CD4-positive, alpha-beta T cell (primary cell): Measurements from ENCODE around the gene THTPA. TPM values are rescaled to one million over a fixed set of nuclear protein-coding genes. Genes with fewer than 3 reads are reported as not detected.
"Not testable (repeated sequence)": the region's sequence is repeated elsewhere in the genome, so short reads cannot be mapped to it uniquely, and the experiment has no call there.

ENCODE experiments used
- ATAC-seq: fragments of 200-7000 bp; cut with Tn5 transposase; one replicate; pipeline ENCODE4 v1.10.0; 2022; ENCODE audit warnings: mild to moderate bottlenecking; ENCODE audit not compliant: poor library complexity
- CTCF ChIA-PET: fragments of 350-600 bp; sonication (Branson Sonifier 250); formaldehyde crosslinking; loops from one replicate; lab custom pipeline; 2021; ENCODE audit warnings: antibody characterized with exemption, inconsistent platforms; lab: Charles Lee
- POLR2A ChIA-PET: fragments of 350-600 bp; sonication (Branson Sonifier 250); formaldehyde crosslinking; loops from one replicate; lab custom pipeline; 2021; ENCODE audit warnings: antibody characterized with exemption, inconsistent platforms; lab: Charles Lee
- DNase-seq, 14 experiments: peaks; one replicate each; pipeline ENCODE4 v3.0.0-alpha.2; 2013 to 2020; ENCODE audit warnings: mixed read lengths in 2 of 14
- H3K27ac ChIP-seq, 2 donors: one replicate each; pipeline versions ENCODE4 v1.5.1 to v1.7.0; 2013; ENCODE audit warnings: low read length in 2 of 2, low read depth in 1 of 2, mild to moderate bottlenecking in 1 of 2
- H3K27me3 ChIP-seq, 2 experiments: 1 replicate in 1 of 2; 2 replicates in 1 of 2; pipeline versions ENCODE4 v1.6.1 to v1.7.0; 2013; ENCODE audit warnings: low read length in 2 of 2, control low read depth in 1 of 2, mild to moderate bottlenecking in 1 of 2, moderate library complexity in 1 of 2; ENCODE audit not compliant: insufficient read depth in 2 of 2, control insufficient read depth in 1 of 2
- H3K36me3 ChIP-seq: one replicate; pipeline ENCODE4 v1.6.1; 2013; ENCODE audit warnings: low read length, control low read depth; ENCODE audit not compliant: insufficient read depth
- H3K4me1 ChIP-seq: one replicate; pipeline ENCODE4 v1.6.1; 2013; ENCODE audit warnings: low read length, control low read depth; ENCODE audit not compliant: insufficient read depth
- H3K4me3 ChIP-seq: one replicate; pipeline ENCODE4 v1.5.1; 2013; ENCODE audit warnings: mild to moderate bottlenecking, low read length, moderate library complexity
- H3K9me3 ChIP-seq, 2 experiments: 1 replicate in 1 of 2; 2 replicates in 1 of 2; pipeline versions ENCODE4 v1.6.1 to v1.7.0; 2013; ENCODE audit warnings: low read length in 2 of 2, mild to moderate bottlenecking in 2 of 2, control low read depth in 1 of 2, moderate library complexity in 1 of 2; ENCODE audit not compliant: control insufficient read depth in 1 of 2, insufficient read depth in 1 of 2
- H3K27ac Mint-ChIP-seq: one replicate; pipeline ENCODE4 v1.8.0; 2020; ENCODE audit warnings: mixed read lengths
- H3K27me3 Mint-ChIP-seq: one replicate; pipeline ENCODE4 v1.8.0; 2021; ENCODE audit warnings: mixed read lengths
- H3K36me3 Mint-ChIP-seq: one replicate; pipeline ENCODE4 v1.8.0; 2021; ENCODE audit warnings: low read depth, mixed read lengths
- H3K4me1 Mint-ChIP-seq: one replicate; pipeline ENCODE4 v1.8.0; 2021; ENCODE audit warnings: low read depth, mixed read lengths
- H3K4me3 Mint-ChIP-seq: one replicate; pipeline ENCODE4 v1.8.0; 2020; ENCODE audit warnings: mild to moderate bottlenecking, mixed read lengths
- H3K9me3 Mint-ChIP-seq: one replicate; pipeline ENCODE4 v1.8.0; 2020; ENCODE audit warnings: mixed read lengths
- CTCF ChIP-seq: fragments of 200-600 bp; IDR thresholded peaks from one replicate; pipeline ENCODE4 v1.8.0; 2022; ENCODE audit warnings: antibody characterized with exemption, mild to moderate bottlenecking
- intact Hi-C, 2 experiments: fragments of 100-400 bp; cut with DNase I in 1 of 2; cut with micrococcal nuclease in 1 of 2; formaldehyde crosslinking; loops; one replicate each; pipeline versions ENCODE4 v1.15.1 to v1.9.0; 2023 to 2025; cut with DNase I, micrococcal nuclease
- total RNA-seq, 174 experiments: library from RNA in 2 of 174; stranded (reverse) in 2 of 174; gene quantifications; one replicate each; pipeline ENCODE4 v1.2.3 and lab custom pipeline; 2021 to 2026

The THTPA gene
- total RNA-seq, 2 experiments from 2014 or later: 13.0 to 13.4 TPM

- Mint-ChIP-seq H3K4me1 (peaks cover 6% of the 10 kb centered on the region), H3K27me3 (peaks cover 66% of the 10 kb centered on the region), H3K27ac (no peak overlapping the region), H3K36me3 (no peaks in the 10 kb centered on the region), H3K9me3 (no peaks in the 10 kb centered on the region), H3K4me3 (no peak overlapping the region)
- no peaks in the 10 kb centered on the region for H3K9me3 ChIP-seq
- CTCF ChIA-PET: interaction anchor here (1.5 kb wide), 1 partner anchor 10 kb away, joined by 3 read pairs; no protein-coding TSS in a partner anchor
- H3K27me3 ChIP-seq: peaks cover 12 to 24% of the 10 kb centered on the region in 2 experiments
- no peak for TF ChIP-seq CTCF
- no peak overlapping the region for H3K4me3 ChIP-seq
- ATAC-seq (no peak), DNase-seq (no peak)
- no peak overlapping the region for H3K27ac ChIP-seq
- intact Hi-C loops: no loop called here
- POLR2A ChIA-PET: no interaction called here
- peaks cover 4% of the 10 kb centered on the region for H3K4me1 ChIP-seq
- H3K36me3 ChIP-seq: no peaks in the 10 kb centered on the region
These were observed 27.1 kb downstream of the THTPA start for GRCh38 chr14:23582906-23583760.

GRCh38 chr14:23583761-23584526 lies 27.9 kb downstream of the THTPA start:
- POLR2A ChIA-PET, intact Hi-C loops, H3K27ac ChIP-seq, H3K9me3 Mint-ChIP-seq, H3K4me1 ChIP-seq, H3K4me3 ChIP-seq, H3K36me3 ChIP-seq, H3K36me3 Mint-ChIP-seq, H3K27ac Mint-ChIP-seq, H3K4me1 Mint-ChIP-seq, DNase-seq, H3K9me3 ChIP-seq, H3K4me3 Mint-ChIP-seq, ATAC-seq: not testable (repeated sequence)
- peaks cover 65% of the 10 kb centered on the region for H3K27me3 Mint-ChIP-seq
- H3K27me3 ChIP-seq: peaks cover 4 to 16% of the 10 kb centered on the region in 2 experiments
- CTCF ChIA-PET: interaction anchor here (1.5 kb wide), 1 partner anchor 9 kb away, joined by 3 read pairs; no protein-coding TSS in a partner anchor

GRCh38 chr14:23584527-23585203 lies 28.6 kb downstream of the THTPA start:
- CTCF ChIA-PET, H3K36me3 Mint-ChIP-seq, POLR2A ChIA-PET, H3K4me1 ChIP-seq, H3K27ac ChIP-seq, H3K4me3 Mint-ChIP-seq, H3K36me3 ChIP-seq, ATAC-seq, H3K9me3 ChIP-seq, H3K27ac Mint-ChIP-seq, H3K9me3 Mint-ChIP-seq, H3K4me3 ChIP-seq, DNase-seq: not testable (repeated sequence)
- H3K4me1 Mint-ChIP-seq: peaks cover 12% of the 10 kb centered on the region
- intact Hi-C loops: loop anchor here in 1 of 2 experiments (5.0 kb wide), 1 partner anchor 48 kb away; no protein-coding TSS in a partner anchor
- H3K27me3 ChIP-seq: peaks cover 2 to 10% of the 10 kb centered on the region in 2 experiments
- H3K27me3 Mint-ChIP-seq: peaks cover 58% of the 10 kb centered on the region
